ENCODE measurements around the gene TRIM9.
A peak's percentile ranks its signal among the peaks of the same experiment; 100 is the strongest.

Gene TRIM9

DNA sequence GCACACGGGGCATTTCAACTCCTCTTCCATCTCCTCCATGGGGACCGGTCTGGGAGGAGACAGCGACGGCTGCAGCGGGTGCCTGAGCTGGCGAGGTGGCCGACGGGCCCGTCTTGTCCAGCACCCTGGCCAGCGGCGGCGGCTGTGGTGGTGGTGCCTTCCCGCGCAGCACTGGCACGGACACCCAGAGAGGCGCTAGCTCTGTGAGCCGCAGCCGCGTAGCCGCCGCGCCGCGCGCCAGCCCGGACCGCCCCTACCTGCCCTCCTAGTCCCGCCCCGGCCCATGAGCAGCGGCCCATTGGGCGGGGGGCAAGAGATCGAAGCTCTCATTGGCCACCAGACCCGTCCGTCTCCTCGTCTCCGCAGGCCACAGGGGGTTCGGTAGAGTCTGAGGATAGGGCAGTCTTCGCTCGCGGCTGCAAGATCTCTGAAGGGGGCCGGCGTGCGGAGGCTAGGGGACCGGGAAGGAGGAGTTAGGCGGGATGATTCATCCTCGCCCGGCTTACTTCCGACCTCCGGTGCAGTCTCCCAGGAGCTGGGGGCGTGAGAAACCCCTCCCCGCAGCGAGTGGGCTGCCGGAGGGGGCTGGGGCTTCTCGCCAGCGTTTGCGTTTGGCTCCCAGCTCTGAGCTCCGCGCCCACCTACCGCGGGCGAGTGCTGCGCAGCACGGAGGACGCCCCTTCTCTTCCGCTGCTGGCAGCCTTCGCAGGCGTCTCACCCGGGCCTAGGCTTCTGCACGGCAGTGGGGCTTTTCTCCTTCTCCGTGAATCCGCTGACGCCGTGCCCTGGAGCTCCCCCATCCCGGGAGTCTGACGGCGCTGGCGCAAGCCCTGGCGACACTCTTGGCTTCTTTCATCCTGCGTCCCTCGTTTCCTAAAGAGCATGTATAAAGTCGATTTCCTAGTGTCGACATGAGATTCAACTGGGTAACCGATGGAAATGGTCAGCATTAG is at the start of gene TRIM9:
Gene TRIM9 (minus strand): TSS at position 205 of the 953 bp plus-strand sequence. CDS start 166 bp downstream, at position 39.
- H3K9ac ChIP-seq (ENCODE audit: low read length), result peak within 1 kb of the TSS; percentile 52
- peaks cover 59% of the 10 kb centered on the region for H3K27me3 ChIP-seq (ENCODE audit: control insufficient read depth, insufficient read depth, low read length)
- H3K27ac ChIP-seq (ENCODE audit: low read depth, low read length), result no peak within 1 kb of the TSS

GRCh38 chr14:51140856-51141255 is 46.0 kb upstream of the TRIM9 start:
- Histone ChIP-seq H3K27ac (ENCODE audit: low read depth, low read length) (no peak overlapping the region), H3K9me3 (ENCODE audit: control insufficient read depth, insufficient read depth, low read depth, low read length) (no peaks in the 10 kb centered on the region), H3K4me3 (ENCODE audit: low read depth, low read length) (no peak overlapping the region), H3K9ac (ENCODE audit: low read length) (no peak overlapping the region), H3K4me1 (ENCODE audit: control insufficient read depth, insufficient read depth, low read length) (peaks cover 9% of the 10 kb centered on the region; the same call in 1 of the 2 replicates), H3K36me3 (ENCODE audit: control insufficient read depth, insufficient read depth, low read length) (no peaks in the 10 kb centered on the region), H3K27me3 (ENCODE audit: control insufficient read depth, insufficient read depth, low read length) (no peaks in the 10 kb centered on the region)

More for the DNA sequence above, at the start of gene TRIM9:
- peaks cover 8% of the 10 kb centered on the region for H3K4me1 ChIP-seq (ENCODE audit: control insufficient read depth, insufficient read depth, low read length)
- peak within 1 kb of the TSS; percentile 67 for H3K4me3 ChIP-seq (ENCODE audit: low read depth, low read length)
- no peaks in the 10 kb centered on the region for H3K36me3 ChIP-seq (ENCODE audit: control insufficient read depth, insufficient read depth, low read length)
- no peaks in the 10 kb centered on the region for H3K9me3 ChIP-seq (ENCODE audit: control insufficient read depth, insufficient read depth, low read depth, low read length)

DNA sequence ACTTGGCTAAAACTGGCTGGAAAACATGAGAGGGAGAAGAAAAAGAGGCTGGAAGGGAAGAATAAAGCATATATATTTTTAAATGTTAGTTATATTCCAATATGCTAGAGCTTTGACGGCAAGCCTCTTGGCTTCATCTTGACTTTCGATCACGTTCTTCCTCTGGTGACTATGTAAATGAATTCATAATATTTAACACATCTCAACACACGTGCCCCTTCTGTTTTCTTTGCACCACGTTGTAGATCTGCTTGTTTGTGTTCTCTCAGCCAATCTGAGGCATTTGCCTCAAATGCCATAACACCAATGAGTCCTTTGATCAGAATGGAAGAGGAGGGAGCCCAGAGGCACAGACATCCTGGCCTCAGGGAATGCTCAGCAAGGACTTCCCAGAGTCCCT is 45.4 kb upstream of the TRIM9 start:
- Histone ChIP-seq H3K9me3 (ENCODE audit: control insufficient read depth, insufficient read depth, low read depth, low read length) (no peaks in the 10 kb centered on the region), H3K4me3 (ENCODE audit: low read depth, low read length) (no peak overlapping the region), H3K36me3 (ENCODE audit: control insufficient read depth, insufficient read depth, low read length) (no peaks in the 10 kb centered on the region), H3K9ac (ENCODE audit: low read length) (no peak overlapping the region), H3K4me1 (ENCODE audit: control insufficient read depth, insufficient read depth, low read length) (peaks cover 9% of the 10 kb centered on the region; the same call in 1 of the 2 replicates), H3K27me3 (ENCODE audit: control insufficient read depth, insufficient read depth, low read length) (no peaks in the 10 kb centered on the region), H3K27ac (ENCODE audit: low read depth, low read length) (no peak overlapping the region)

DNA sequence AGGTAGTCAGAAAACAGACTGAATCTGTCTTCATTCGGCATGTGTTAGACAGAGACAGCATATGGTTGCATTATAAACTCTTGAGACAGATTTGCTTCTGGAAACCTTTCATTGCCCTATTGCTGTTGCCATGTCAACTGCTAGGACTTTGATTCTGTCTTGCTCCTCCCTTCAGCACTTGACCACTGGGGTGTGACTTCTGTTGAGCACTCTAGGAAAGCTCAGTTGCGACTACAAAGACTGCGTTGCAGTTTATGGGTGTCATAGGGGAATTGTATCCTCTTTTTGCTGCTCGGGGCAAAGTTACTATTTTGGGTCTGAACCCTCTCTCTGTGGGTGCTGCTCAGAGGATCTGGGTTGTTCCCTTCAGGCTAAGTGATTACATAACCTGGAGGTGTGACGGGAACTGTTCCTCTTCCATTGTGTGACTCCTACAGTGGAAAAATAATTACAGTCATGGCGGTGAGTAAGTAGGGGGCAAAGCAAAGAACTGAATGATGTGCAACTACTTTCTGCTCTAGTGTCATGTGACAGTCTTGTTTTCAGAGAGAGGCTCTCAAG is 44.3 kb upstream of the TRIM9 start:
- Histone ChIP-seq H3K4me1 (ENCODE audit: control insufficient read depth, insufficient read depth, low read length) (peaks cover 9% of the 10 kb centered on the region; the same call in 1 of the 2 replicates), H3K27me3 (ENCODE audit: control insufficient read depth, insufficient read depth, low read length) (no peaks in the 10 kb centered on the region), H3K9me3 (ENCODE audit: control insufficient read depth, insufficient read depth, low read depth, low read length) (no peaks in the 10 kb centered on the region), H3K27ac (ENCODE audit: low read depth, low read length) (no peak overlapping the region), H3K4me3 (ENCODE audit: low read depth, low read length) (no peak overlapping the region), H3K36me3 (ENCODE audit: control insufficient read depth, insufficient read depth, low read length) (no peaks in the 10 kb centered on the region), H3K9ac (ENCODE audit: low read length) (no peak overlapping the region)

- Histone ChIP-seq H3K9me3 (ENCODE audit: control insufficient read depth, insufficient read depth, low read depth, low read length) (no peaks in the 10 kb centered on the region), H3K36me3 (ENCODE audit: control insufficient read depth, insufficient read depth, low read length) (no peaks in the 10 kb centered on the region), H3K9ac (ENCODE audit: low read length) (no peak overlapping the region), H3K27ac (ENCODE audit: low read depth, low read length) (no peak overlapping the region), H3K4me1 (ENCODE audit: control insufficient read depth, insufficient read depth, low read length) (peaks cover 9% of the 10 kb centered on the region; the same call in 1 of the 2 replicates), H3K27me3 (ENCODE audit: control insufficient read depth, insufficient read depth, low read length) (no peaks in the 10 kb centered on the region), H3K4me3 (ENCODE audit: low read depth, low read length) (no peak overlapping the region)
Measured at GRCh38 chr14:51138404-51139103, 43.6 kb upstream of the TRIM9 start.

DNA sequence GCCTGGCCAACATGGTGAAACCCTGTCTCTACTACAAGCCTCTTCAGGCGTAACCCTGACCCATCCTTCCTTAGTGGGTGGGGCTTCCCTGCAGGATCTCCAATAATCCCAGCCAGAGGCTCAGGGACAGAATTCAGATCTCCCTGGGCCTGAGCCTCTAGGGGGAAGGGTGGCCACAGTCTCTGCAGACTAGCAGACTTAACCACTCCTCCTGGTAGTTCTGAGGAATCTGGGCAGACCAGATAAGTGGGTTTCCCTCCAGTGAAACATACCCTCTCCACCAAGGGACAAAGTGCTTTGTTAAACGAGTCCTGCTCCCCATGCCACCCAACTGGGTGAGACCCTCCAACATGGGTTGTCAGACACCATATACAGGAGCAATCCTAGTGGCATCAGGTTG is 36.6 kb upstream of the TRIM9 start:
- Histone ChIP-seq H3K36me3 (ENCODE audit: control insufficient read depth, insufficient read depth, low read length) (no peaks in the 10 kb centered on the region), H3K9me3 (ENCODE audit: control insufficient read depth, insufficient read depth, low read depth, low read length) (no peaks in the 10 kb centered on the region), H3K4me1 (ENCODE audit: control insufficient read depth, insufficient read depth, low read length) (no peaks in the 10 kb centered on the region), H3K27me3 (ENCODE audit: control insufficient read depth, insufficient read depth, low read length) (no peaks in the 10 kb centered on the region), H3K4me3 (ENCODE audit: low read depth, low read length) (no peak overlapping the region), H3K27ac (ENCODE audit: low read depth, low read length) (no peak overlapping the region), H3K9ac (ENCODE audit: low read length) (no peak overlapping the region)

DNA sequence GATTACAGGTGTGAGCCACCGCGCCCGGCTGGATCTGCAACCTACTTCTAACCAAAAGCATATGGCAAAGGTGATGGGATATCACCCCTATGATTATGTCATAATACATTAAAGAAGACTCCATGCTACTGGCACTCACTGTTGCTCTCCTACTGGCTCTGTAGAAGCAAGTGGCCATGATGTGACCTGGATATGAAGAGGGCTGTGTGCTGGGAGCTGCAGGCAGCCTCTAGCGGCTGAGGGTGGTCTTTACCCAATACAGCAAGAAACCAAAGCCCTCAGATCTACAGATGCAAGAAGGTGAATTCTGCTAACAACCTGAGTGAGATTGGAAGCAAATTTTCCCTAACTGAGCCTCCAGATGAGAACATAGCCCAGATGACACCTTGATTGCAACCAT is 34.2 kb upstream of the TRIM9 start:
- H3K27me3 ChIP-seq (ENCODE audit: control insufficient read depth, insufficient read depth, low read length), result no peaks in the 10 kb centered on the region
- H3K27ac ChIP-seq (ENCODE audit: low read depth, low read length), result no peak overlapping the region
- no peaks in the 10 kb centered on the region for H3K4me1 ChIP-seq (ENCODE audit: control insufficient read depth, insufficient read depth, low read length)
- no peaks in the 10 kb centered on the region for H3K36me3 ChIP-seq (ENCODE audit: control insufficient read depth, insufficient read depth, low read length)
- H3K9ac ChIP-seq (ENCODE audit: low read length), result no peak overlapping the region
- H3K9me3 ChIP-seq (ENCODE audit: control insufficient read depth, insufficient read depth, low read depth, low read length), result no peaks in the 10 kb centered on the region; the same call in 1 of the 2 replicates
- no peak overlapping the region for H3K4me3 ChIP-seq (ENCODE audit: low read depth, low read length)

DNA sequence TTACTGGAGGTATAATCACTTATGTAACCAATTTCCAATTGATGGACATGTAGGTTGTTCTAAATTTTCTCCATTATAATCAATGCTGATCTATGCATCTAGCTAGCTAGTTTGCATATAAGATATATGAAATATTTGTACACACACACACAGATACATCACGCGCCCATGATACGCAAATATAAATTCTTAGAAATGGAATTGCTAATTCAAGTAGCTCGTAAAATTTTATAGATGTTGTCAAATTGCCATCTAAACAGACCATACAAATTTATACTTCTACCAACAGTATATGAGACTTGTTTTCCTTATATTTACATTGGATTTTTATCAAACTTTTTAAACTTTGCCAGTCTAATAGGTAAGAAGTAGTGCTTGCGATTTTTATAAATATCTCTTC is 29.1 kb upstream of the TRIM9 start:
- no peaks in the 10 kb centered on the region for H3K27me3 ChIP-seq (ENCODE audit: control insufficient read depth, insufficient read depth, low read length)
- no peak overlapping the region for H3K9ac ChIP-seq (ENCODE audit: low read length)
- no peaks in the 10 kb centered on the region; the same call in 1 of the 2 replicates for H3K9me3 ChIP-seq (ENCODE audit: control insufficient read depth, insufficient read depth, low read depth, low read length)
- H3K36me3 ChIP-seq (ENCODE audit: control insufficient read depth, insufficient read depth, low read length), result no peaks in the 10 kb centered on the region
- no peak overlapping the region for H3K27ac ChIP-seq (ENCODE audit: low read depth, low read length)
- H3K4me1 ChIP-seq (ENCODE audit: control insufficient read depth, insufficient read depth, low read length), result peaks cover 18% of the 10 kb centered on the region
- no peak overlapping the region for H3K4me3 ChIP-seq (ENCODE audit: low read depth, low read length)

- no peak overlapping the region for H3K4me3 ChIP-seq (ENCODE audit: low read depth, low read length)
- no peaks in the 10 kb centered on the region; the same call in 1 of the 2 replicates for H3K9me3 ChIP-seq (ENCODE audit: control insufficient read depth, insufficient read depth, low read depth, low read length)
- peaks cover 18% of the 10 kb centered on the region for H3K4me1 ChIP-seq (ENCODE audit: control insufficient read depth, insufficient read depth, low read length)
- no peak overlapping the region for H3K9ac ChIP-seq (ENCODE audit: low read length)
- H3K36me3 ChIP-seq (ENCODE audit: control insufficient read depth, insufficient read depth, low read length), result no peaks in the 10 kb centered on the region
- 0 out of 2 replicates have a peak overlapping the region, but pooled peaks have one; percentile 11 for H3K27ac ChIP-seq (ENCODE audit: low read depth, low read length)
- H3K27me3 ChIP-seq (ENCODE audit: control insufficient read depth, insufficient read depth, low read length), result no peaks in the 10 kb centered on the region
Measured at GRCh38 chr14:51121096-51121495, 26.2 kb upstream of the TRIM9 start.

DNA sequence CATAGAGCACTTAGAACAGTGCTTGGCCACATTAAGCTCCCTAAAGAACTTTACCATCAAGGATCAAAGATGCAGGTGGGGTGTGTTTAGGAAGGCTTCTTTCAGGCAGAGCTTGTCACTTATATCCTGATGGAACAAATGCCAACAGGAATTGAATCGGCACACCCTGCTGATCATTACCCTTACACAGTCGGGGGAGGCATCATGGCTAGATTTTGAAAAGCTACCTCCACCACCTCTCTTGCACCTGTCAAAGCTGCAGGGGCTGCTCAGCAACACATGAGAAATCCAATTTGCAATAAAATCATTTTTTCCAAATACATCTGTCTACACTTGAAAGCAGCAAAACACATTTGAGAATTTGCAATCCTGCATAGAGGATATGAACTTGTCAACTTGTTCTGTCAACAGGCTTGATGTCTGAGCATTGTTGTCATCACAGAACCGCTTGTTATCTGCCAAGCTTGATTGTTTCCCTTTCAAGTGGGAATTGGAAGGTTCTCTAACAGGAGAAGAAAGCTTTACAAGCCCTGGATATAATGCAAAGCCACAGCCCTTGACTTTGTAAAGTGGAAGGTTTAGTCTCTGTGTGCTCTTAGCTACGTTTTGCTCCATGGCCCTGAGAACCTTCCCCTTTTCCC is 24.6 kb upstream of the TRIM9 start:
- no peaks in the 10 kb centered on the region for H3K9me3 ChIP-seq (ENCODE audit: control insufficient read depth, insufficient read depth, low read depth, low read length)
- H3K27ac ChIP-seq (ENCODE audit: low read depth, low read length), result no peak overlapping the region
- H3K9ac ChIP-seq (ENCODE audit: low read length), result no peak overlapping the region
- H3K36me3 ChIP-seq (ENCODE audit: control insufficient read depth, insufficient read depth, low read length), result no peaks in the 10 kb centered on the region
- H3K27me3 ChIP-seq (ENCODE audit: control insufficient read depth, insufficient read depth, low read length), result no peaks in the 10 kb centered on the region
- peaks cover 18% of the 10 kb centered on the region for H3K4me1 ChIP-seq (ENCODE audit: control insufficient read depth, insufficient read depth, low read length)
- no peak overlapping the region for H3K4me3 ChIP-seq (ENCODE audit: low read depth, low read length)
